ENCODE measurements around the gene IKZF4.
"Not testable (repeated sequence)": the region's sequence is repeated elsewhere in the genome, so short reads cannot be mapped to it uniquely, and the experiment has no call there.

IKZF4 gene

DNA sequence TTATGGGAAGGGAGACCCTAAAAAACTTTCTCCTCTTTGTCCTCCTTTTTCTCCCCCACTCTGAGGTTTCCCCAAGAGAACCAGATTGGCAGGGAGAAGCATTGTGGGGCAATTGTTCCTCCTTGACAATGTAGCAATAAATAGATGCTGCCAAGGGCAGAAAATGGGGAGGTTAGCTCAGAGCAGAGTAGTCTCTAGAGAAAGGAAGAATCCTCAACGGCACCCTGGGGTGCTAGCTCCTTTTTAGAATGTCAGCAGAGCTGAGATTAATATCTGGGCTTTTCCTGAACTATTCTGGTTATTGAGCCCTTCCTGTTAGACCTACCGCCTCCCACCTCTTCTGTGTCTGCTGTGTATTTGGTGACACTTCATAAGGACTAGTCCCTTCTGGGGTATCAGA lies 16.3 kb downstream of the IKZF4 start:
- Histone ChIP-seq H3K36me3 (peaks cover 38 to 66% (median 51%) of the 10 kb centered on the region in 11 experiments), H3K9ac (peak overlapping the region in 7 of 11 experiments; percentile 9 to 45 (median 21); a peak in 4 of 22 replicates), H4K20me1 (peaks cover 0 to 2% (median 0%) of the 10 kb centered on the region in 11 experiments; a peak in 5 of 22 replicates), H3K27me3 (no peaks in the 10 kb centered on the region), H3K4me2 (no peak overlapping the region), H3K4me3 (no peak overlapping the region), H3K9me3 (replicated peaks in 1 of 11) (no peaks in the 10 kb centered on the region), H3K4me1 (peaks cover 6 to 12% (median 8%) of the 10 kb centered on the region in 10 experiments; a peak in 19 of 20 replicates), H3K27ac (no peak overlapping the region)
- TF ChIP-seq Cebpa-rat (IDR thresholded peaks at IDR 0.05), result no peak

DNA sequence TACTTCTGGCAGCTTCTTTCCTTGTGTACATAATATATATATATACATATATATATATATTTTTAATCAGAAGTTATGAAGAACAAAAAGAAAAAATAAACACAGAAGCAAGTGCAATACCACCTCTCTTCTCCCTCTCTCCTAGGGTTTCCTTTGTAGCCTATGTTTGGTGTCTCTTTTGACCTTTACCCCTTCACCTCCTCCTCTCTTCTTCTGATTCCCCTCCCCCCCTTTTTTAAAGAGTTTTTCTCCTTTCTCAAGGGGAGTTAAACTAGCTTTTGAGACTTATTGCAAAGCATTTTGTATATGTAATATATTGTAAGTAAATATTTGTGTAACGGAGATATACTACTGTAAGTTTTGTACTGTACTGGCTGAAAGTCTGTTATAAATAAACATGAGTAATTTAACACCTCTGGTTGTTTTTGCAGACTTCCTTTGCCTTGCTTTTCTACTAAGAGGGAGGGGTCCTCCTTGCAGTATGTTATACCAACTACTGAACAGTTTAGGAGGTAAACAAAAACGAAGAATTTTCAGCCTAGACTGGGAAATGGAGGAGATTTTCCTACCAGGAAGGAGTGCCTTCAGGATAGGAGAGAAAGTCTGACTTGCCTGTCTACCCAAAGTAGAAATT lies 17.3 kb downstream of the IKZF4 start:
- Histone ChIP-seq H3K27ac (no peak overlapping the region), H3K27me3 (no peaks in the 10 kb centered on the region), H3K9me3 (replicated peaks in 1 of 11) (no peaks in the 10 kb centered on the region), H4K20me1 (peaks cover 5 to 12% (median 9%) of the 10 kb centered on the region in 11 experiments; a peak in 19 of 22 replicates), H3K4me2 (no peak overlapping the region), H3K4me1 (peaks cover 10 to 15% (median 13%) of the 10 kb centered on the region in 10 experiments), H3K9ac (0 out of 22 replicates have a peak overlapping the region, but pooled peaks of 1 of the 11 experiments have one; percentile 45), H3K4me3 (no peak overlapping the region), H3K36me3 (peaks cover 35 to 64% (median 48%) of the 10 kb centered on the region in 11 experiments)
- no peak for TF ChIP-seq Cebpa-rat (IDR thresholded peaks at IDR 0.05)

DNA sequence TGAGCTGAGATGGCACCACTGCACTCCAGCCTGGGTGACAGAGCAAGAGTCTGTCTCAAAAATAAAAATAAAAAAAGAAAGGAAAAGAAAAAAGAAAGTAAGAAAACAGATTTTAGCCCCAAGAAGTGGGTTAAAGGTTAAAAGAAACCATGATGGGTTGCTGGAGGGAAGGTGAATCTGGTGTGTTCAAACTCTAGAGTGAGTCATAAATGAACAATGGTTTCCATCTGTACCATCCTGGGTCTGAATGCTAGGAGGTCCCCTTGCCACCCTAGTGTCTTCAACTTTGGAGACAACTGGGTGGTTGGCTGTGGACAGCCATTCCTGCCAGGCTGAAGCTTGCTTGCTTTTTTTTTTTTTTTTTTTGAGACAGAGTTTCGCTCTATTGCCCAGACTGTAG lies 19.3 kb downstream of the IKZF4 start:
- Histone ChIP-seq H3K4me2 (peak overlapping the region in 1 of 11 experiments; percentile 73; a peak in 1 of 22 replicates), H3K27ac (no peak overlapping the region), H4K20me1 (peaks cover 6 to 32% (median 29%) of the 10 kb centered on the region in 11 experiments; a peak in 20 of 22 replicates)

DNA sequence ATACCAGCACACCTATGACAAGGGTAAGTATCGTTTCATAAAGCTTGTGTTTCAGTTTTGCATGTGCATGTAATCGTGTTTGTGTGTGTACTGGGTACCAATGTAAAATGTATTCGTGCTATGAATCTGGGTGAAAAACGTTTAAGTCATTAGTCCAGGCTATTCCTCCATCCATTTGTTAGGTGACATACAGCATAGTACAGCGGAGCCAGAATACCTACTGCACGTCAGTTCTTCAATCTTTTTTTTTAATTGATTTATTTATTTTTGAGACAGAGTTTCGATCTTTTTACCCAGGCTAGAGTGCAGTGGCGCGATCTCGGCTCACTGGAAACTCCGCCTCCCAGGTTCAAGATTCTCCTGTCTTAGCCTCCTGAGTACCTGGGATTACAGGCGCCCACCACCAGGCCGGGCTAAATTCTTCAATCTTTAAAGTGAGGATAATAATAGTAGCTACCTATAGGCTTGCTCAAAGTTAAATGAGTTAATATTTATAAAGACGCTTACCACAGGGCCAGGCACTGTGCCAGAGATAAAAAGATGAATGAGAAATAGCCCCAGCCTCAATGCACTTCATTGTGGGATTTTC lies 20.2 kb downstream of the IKZF4 start:
- Histone ChIP-seq H3K36me3 (peaks cover 36 to 64% (median 49%) of the 10 kb centered on the region in 11 experiments), H3K9me3 (replicated peaks in 1 of 11) (no peaks in the 10 kb centered on the region), H3K27ac (peak overlapping the region; percentile 28 to 97 (median 62); a peak in 19 of 22 replicates), H3K27me3 (no peaks in the 10 kb centered on the region), H3K4me2 (peak overlapping the region; percentile 67 to 84 (median 79)), H3K9ac (peak overlapping the region; percentile 61 to 96 (median 71)), H4K20me1 (peaks cover 6 to 41% (median 37%) of the 10 kb centered on the region in 11 experiments; a peak in 20 of 22 replicates), H3K4me3 (peak overlapping the region; percentile 39 to 94 (median 54); a peak in 19 of 20 replicates), H3K4me1 (peaks cover 18 to 27% (median 23%) of the 10 kb centered on the region in 10 experiments)
- TF ChIP-seq Cebpa-rat (IDR thresholded peaks at IDR 0.05), result no peak

More for the DNA sequence above, 19.3 kb downstream of the IKZF4 start:
- peaks cover 18 to 27% (median 23%) of the 10 kb centered on the region in 10 experiments for H3K4me1 ChIP-seq
- H3K4me3 ChIP-seq, result no peak overlapping the region
- no peaks in the 10 kb centered on the region for H3K9me3 ChIP-seq (replicated peaks in 1 of 11)
- peaks cover 36 to 64% (median 49%) of the 10 kb centered on the region in 11 experiments for H3K36me3 ChIP-seq
- H3K27me3 ChIP-seq, result no peaks in the 10 kb centered on the region
- TF ChIP-seq Cebpa-rat (IDR thresholded peaks at IDR 0.05), result no peak
- no peak overlapping the region for H3K9ac ChIP-seq

DNA sequence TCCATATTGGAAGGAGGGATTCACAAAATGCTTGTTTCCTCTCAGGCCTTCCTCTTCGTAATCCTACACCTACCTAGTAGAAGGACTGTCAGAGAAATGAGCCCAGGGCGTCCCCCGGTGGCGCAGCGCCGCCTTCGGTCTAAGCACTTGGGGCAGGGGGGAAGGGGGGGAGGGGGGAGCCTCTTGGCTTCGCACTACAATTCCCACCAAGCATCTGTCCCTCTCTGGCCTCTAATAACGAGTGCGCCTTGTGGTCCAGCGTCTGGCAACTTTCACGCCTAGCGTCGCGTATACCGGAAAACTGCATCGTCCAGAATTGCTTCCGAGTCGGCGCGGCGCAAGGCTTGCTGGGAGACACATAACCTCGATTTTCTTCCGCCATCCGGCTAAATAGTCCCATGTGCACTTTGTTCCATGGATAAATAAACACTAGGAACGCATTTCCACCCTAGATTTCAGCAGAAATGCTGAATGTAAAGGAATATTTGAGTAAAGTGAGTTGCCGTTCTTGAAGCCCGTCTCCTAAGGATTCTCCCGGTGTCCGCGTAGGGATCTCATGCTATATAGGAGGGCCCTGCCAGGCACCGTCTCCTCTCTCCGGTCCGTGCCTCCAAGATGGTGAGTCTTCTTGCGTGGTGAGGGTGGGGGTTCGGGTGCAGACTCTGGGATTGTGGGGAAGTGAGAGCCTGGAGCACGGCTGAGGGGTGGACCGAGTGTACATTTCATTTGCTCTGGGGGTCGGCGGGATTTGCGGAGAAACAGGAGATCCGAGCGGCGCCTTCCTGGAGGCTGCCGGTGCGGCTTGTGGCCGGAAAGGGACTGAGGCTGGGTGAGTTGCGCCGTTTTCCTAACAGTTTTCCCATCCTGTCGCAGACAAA lies 20.9 kb downstream of the IKZF4 start, which contains the start of gene RPS26:
Gene RPS26 (plus strand): TSS at position 367 of the 878 bp plus-strand sequence. CDS start 249 bp downstream, at position 616.
- Histone ChIP-seq H3K27me3 (no peaks in the 10 kb centered on the region), H3K36me3 (peaks cover 35 to 64% (median 49%) of the 10 kb centered on the region in 11 experiments), H3K4me2 (peak within 1 kb of the TSS; percentile 91 to 97 (median 95)), H3K4me3 (peak within 1 kb of the TSS; percentile 69 to 94 (median 90)), H3K9ac (peak within 1 kb of the TSS; percentile 93 to 99 (median 96)), H3K27ac (peak within 1 kb of the TSS; percentile 95 to 99 (median 98)), H4K20me1 (peaks cover 6 to 47% (median 44%) of the 10 kb centered on the region in 11 experiments; a peak in 21 of 22 replicates), H3K4me1 (peaks cover 18 to 29% (median 26%) of the 10 kb centered on the region in 10 experiments), H3K9me3 (replicated peaks in 1 of 11) (no peaks in the 10 kb centered on the region)
- TF ChIP-seq Cebpa-rat (IDR thresholded peaks at IDR 0.05), result no peak

DNA sequence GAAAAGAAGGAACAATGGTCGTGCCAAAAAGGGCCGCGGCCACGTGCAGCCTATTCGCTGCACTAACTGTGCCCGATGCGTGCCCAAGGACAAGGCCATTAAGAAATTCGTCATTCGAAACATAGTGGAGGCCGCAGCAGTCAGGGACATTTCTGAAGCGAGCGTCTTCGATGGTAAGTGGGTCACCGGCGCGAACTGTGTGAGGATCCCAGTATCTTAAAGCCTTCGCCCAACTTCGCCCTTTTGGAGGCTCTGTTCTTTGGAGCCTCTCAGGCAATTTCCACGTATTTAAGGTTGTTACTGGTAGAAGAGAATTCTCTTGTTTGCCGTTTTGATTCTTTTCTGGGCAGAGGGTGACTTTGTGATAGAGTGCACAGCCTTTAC lies 21.6 kb downstream of the IKZF4 start:
- Histone ChIP-seq H4K20me1 (peaks cover 6 to 48% (median 45%) of the 10 kb centered on the region in 11 experiments; a peak in 21 of 22 replicates), H3K4me2 (peak overlapping the region; percentile 91 to 97 (median 95)), H3K9ac (peak overlapping the region; percentile 93 to 99 (median 96))

DNA sequence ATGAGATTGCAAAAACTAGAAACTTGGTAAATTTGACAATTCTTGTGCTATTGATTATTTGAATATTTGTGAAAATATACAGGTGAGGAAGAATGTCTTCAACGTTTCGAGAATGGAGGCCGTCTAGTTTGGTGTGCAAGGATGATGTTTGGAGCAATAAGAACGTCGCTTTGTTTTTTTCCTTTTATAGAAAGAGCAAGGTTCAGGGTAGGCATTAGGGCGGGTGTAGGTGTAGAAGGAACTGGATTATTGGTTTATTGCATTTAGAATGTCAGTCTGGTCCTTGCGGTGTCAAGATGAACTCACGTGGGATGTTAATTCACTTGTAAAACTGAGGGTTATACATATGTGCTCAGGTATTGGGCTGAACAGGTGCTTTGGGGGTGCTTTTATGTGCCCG lies 22.0 kb downstream of the IKZF4 start:
- H3K9me3 ChIP-seq (replicated peaks in 1 of 11), result no peaks in the 10 kb centered on the region
- no peak for TF ChIP-seq Cebpa-rat (IDR thresholded peaks at IDR 0.05)

More for the DNA sequence above, 21.6 kb downstream of the IKZF4 start:
- not testable (repeated sequence) for H3K9me3 ChIP-seq (replicated peaks in 1 of 11); H3K27me3 ChIP-seq
- H3K36me3 ChIP-seq, result peaks cover 35 to 59% (median 49%) of the 10 kb centered on the region in 11 experiments
- peak overlapping the region; percentile 95 to 99 (median 98) for H3K27ac ChIP-seq
- H3K4me3 ChIP-seq, result peak overlapping the region; percentile 69 to 94 (median 90)
- H3K4me1 ChIP-seq, result peaks cover 18 to 31% (median 27%) of the 10 kb centered on the region in 10 experiments

More for the DNA sequence above, 22.0 kb downstream of the IKZF4 start:
- Histone ChIP-seq H4K20me1 (peaks cover 6 to 48% (median 45%) of the 10 kb centered on the region in 11 experiments; a peak in 21 of 22 replicates), H3K4me2 (peak overlapping the region; percentile 91 to 97 (median 95)), H3K4me1 (peaks cover 18 to 31% (median 27%) of the 10 kb centered on the region in 10 experiments), H3K27ac (peak overlapping the region; percentile 95 to 99 (median 98)), H3K4me3 (peak overlapping the region; percentile 69 to 94 (median 90)), H3K9ac (peak overlapping the region; percentile 93 to 99 (median 96)), H3K27me3 (no peaks in the 10 kb centered on the region), H3K36me3 (peaks cover 36 to 59% (median 48%) of the 10 kb centered on the region in 11 experiments)

Measured in BLaER1 treated with 17β-estradiol and CSF1 and Interleukin-3, amounts not matched to agents 10 nM and 100 nM (cell line).